B cell (primary cell): ENCODE results near the gene KBTBD6.

Experiments used
- CTCF ChIP-seq: fragments of 200-600 bp; IDR thresholded peaks from one replicate; pipeline ENCODE4 v1.8.0; 2022; ENCODE audit warnings: antibody characterized with exemption, mild to moderate bottlenecking
- EZH2 ChIP-seq: IDR thresholded peaks from 2 replicates; pipeline ENCODE4 v1.6.1; 2012; ENCODE audit warnings: borderline replicate concordance, low read depth, mild to moderate bottlenecking, moderate library complexity, low read length; ENCODE audit not compliant: insufficient read depth, poor library complexity, severe bottlenecking

GRCh38 chr13:41178040-41178439 lies 45.4 kb upstream of the KBTBD6 start:
- TF ChIP-seq CTCF: no peak
- TF ChIP-seq EZH2: no peak
